Measurements from ENCODE around the gene KCNIP4. TPM values are rescaled to one million over a fixed set of nuclear protein-coding genes. Genes with fewer than 3 reads are reported as not detected.

KCNIP4 gene
- total RNA-seq, 1 donor from 2014 or later = not detected

- ATAC-seq = no peak
- H3K4me1 ChIP-seq = no peaks in the 10 kb centered on the region
- H3K9me3 ChIP-seq = no peaks in the 10 kb centered on the region
- no peak overlapping the region for H3K27ac ChIP-seq
- H3K36me3 ChIP-seq = no peaks in the 10 kb centered on the region
- H3K27me3 ChIP-seq (ENCODE audit: low read depth) = no peaks in the 10 kb centered on the region
- H3K4me3 ChIP-seq = no peak overlapping the region
- no peak for DNase-seq
- TF ChIP-seq CTCF (IDR thresholded peaks at IDR 0.05) = no peak
- intact Hi-C loops (cut with DNase I) = no loop called here
Observed at GRCh38 chr4:21744046-21744445, 204.5 kb downstream of the KCNIP4 start.

- H3K27ac ChIP-seq = no peak overlapping the region
- no peaks in the 10 kb centered on the region for H3K27me3 ChIP-seq (ENCODE audit: low read depth)
- no peak for TF ChIP-seq CTCF (IDR thresholded peaks at IDR 0.05)
- no peak overlapping the region for H3K4me3 ChIP-seq
- no peaks in the 10 kb centered on the region for H3K36me3 ChIP-seq
- no peaks in the 10 kb centered on the region for H3K9me3 ChIP-seq
- intact Hi-C loops (cut with DNase I) = no loop called here
- H3K4me1 ChIP-seq = no peaks in the 10 kb centered on the region
- no peak for DNase-seq
- ATAC-seq = no peak
Observed at GRCh38 chr4:21742326-21742725, 206.2 kb downstream of the KCNIP4 start.

- no peaks in the 10 kb centered on the region for H3K9me3 ChIP-seq
- H3K4me3 ChIP-seq = no peak overlapping the region
- no peak for ATAC-seq
- no peaks in the 10 kb centered on the region for H3K4me1 ChIP-seq
- no peaks in the 10 kb centered on the region for H3K27me3 ChIP-seq (ENCODE audit: low read depth)
- no peak for DNase-seq
- H3K36me3 ChIP-seq = no peaks in the 10 kb centered on the region
- no peak overlapping the region for H3K27ac ChIP-seq
- no peak for TF ChIP-seq CTCF (IDR thresholded peaks at IDR 0.05)
- intact Hi-C loops (cut with DNase I) = no loop called here
Observed at GRCh38 chr4:21738821-21739220, 209.8 kb downstream of the KCNIP4 start.

GRCh38 chr4:21735866-21736265 is 212.7 kb downstream of the KCNIP4 start:
- no peak for DNase-seq
- Histone ChIP-seq H3K4me3 (no peak overlapping the region), H3K4me1 (no peaks in the 10 kb centered on the region), H3K27ac (no peak overlapping the region), H3K9me3 (no peaks in the 10 kb centered on the region), H3K36me3 (no peaks in the 10 kb centered on the region), H3K27me3 (ENCODE audit: low read depth) (no peaks in the 10 kb centered on the region)
- TF ChIP-seq CTCF (IDR thresholded peaks at IDR 0.05) = no peak
- intact Hi-C loops (cut with DNase I) = no loop called here
- no peak for ATAC-seq

- no peak for TF ChIP-seq CTCF (IDR thresholded peaks at IDR 0.05)
- intact Hi-C loops (cut with DNase I) = no loop called here
- Histone ChIP-seq H3K27me3 (ENCODE audit: low read depth) (no peaks in the 10 kb centered on the region), H3K27ac (no peak overlapping the region), H3K9me3 (no peaks in the 10 kb centered on the region), H3K36me3 (no peaks in the 10 kb centered on the region), H3K4me1 (no peaks in the 10 kb centered on the region), H3K4me3 (no peak overlapping the region)
- no peak for DNase-seq
- ATAC-seq = no peak
Observed at GRCh38 chr4:21733894-21734630, 214.5 kb downstream of the KCNIP4 start.

Measured in lower lobe of right lung (tissue), 2 donors.